IPS-18a (cell line): ENCODE measurements around the gene EFNA2.
"Not testable (repeated sequence)": the region's sequence is repeated elsewhere in the genome, so short reads cannot be mapped to it uniquely, and the experiment has no call there.

Experiments used
- H3K27ac ChIP-seq: one replicate; pipeline ENCODE4 v1.5.1; 2013; ENCODE audit warnings: low read length
- H3K27me3 ChIP-seq: one replicate; pipeline ENCODE4 v1.6.1; 2013; ENCODE audit warnings: mild to moderate bottlenecking, low read length; ENCODE audit not compliant: control insufficient read depth, insufficient read depth
- H3K36me3 ChIP-seq: one replicate; pipeline ENCODE4 v1.6.1; 2013; ENCODE audit warnings: low read depth, low read length; ENCODE audit not compliant: control insufficient read depth
- H3K4me1 ChIP-seq: one replicate; pipeline ENCODE4 v1.6.1; 2013; ENCODE audit warnings: low read depth, low read length; ENCODE audit not compliant: control insufficient read depth
- H3K4me3 ChIP-seq: one replicate; pipeline ENCODE4 v1.5.1; 2013; ENCODE audit warnings: low read length
- H3K9ac ChIP-seq: one replicate; pipeline ENCODE4 v1.6.1; 2013; ENCODE audit warnings: mild to moderate bottlenecking, low read length, moderate library complexity
- H3K9me3 ChIP-seq: one replicate; pipeline ENCODE4 v1.6.1; 2013; ENCODE audit warnings: low read depth, low read length; ENCODE audit not compliant: control insufficient read depth

EFNA2 gene

DNA sequence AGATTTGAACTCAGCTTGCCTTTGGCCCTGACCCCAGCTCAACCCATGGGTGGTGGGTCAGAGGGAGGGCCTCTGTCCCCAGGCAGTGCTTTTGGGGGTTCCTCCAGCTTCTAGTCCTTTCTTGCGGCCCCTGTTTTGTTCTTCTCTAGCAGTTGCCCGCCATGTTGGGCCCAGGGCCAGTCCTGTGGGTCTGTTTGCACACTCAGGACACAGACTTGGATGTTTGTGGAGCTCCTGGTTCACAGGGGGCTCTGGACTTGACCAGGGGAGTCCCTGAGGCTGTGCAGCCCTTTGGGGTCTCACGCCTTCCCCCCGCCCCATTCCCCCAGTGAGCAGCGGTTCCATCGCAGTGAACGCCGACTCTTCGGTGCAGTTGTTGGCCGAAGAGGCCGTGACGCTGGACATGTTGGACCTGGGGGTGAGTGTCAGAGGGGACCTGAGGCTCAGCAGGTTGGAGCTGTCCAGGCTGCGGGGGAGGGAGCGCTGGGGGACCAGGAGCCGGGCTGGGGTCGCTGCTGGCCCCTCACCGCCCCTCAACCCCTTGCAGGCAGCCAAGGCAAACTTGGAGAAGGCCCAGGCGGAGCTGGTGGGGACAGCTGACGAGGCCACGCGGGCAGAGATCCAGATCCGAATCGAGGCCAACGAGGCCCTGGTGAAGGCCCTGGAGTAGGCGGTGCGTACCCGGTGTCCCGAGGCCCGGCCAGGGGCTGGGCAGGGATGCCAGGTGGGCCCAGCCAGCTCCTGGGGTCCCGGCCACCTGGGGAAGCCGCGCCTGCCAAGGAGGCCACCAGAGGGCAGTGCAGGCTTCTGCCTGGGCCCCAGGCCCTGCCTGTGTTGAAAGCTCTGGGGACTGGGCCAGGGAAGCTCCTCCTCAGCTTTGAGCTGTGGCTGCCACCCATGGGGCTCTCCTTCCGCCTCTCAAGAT is 41.6 kb upstream of the EFNA2 start:
- Histone ChIP-seq H3K27ac (no peak overlapping the region), H3K36me3 (no peaks in the 10 kb centered on the region), H3K9me3 (no peaks in the 10 kb centered on the region), H3K27me3 (peaks cover 5% of the 10 kb centered on the region), H3K4me3 (no peak overlapping the region), H3K4me1 (peaks cover 6% of the 10 kb centered on the region), H3K9ac (no peak overlapping the region)

DNA sequence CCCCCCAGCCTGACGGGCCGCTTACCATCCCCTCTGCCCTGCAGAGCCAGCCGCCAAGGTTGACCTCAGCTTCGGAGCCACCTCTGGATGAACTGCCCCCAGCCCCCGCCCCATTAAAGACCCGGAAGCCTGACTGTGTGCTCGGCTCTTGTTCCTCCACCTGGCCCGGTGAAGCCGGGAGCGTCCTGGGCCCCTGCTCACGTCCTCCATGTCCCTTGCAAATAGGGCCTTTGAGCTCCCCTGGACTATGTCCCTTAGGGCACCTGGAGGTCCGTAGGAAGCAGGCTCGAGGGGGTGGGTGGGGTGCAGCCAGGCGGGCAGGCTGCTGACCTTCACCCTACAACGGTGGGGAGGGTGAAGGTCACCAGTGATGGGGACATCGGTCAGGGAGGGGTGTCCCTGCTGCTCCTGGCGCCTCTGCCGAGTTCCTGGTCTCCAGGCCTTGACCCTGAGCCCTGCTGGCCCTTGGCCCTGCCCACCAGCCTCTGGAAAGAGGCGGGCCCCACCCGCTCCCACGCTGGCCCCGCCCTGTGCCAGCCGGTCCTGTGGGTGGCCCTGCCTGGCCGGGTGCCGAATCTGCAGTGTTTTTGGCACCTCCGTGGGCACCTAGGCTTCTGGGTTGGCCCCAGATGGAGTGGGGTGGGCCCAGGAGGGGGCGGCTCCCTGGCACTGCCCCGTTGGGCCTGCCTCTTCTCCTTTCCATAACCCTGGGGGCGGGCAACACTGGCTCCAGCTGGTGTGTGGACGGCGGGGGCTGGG is 40.8 kb upstream of the EFNA2 start:
- H3K4me1 ChIP-seq, result peaks cover 6% of the 10 kb centered on the region
- peaks cover 5% of the 10 kb centered on the region for H3K27me3 ChIP-seq
- H3K9me3 ChIP-seq, result no peaks in the 10 kb centered on the region
- H3K4me3 ChIP-seq, result no peak overlapping the region
- H3K9ac ChIP-seq, result no peak overlapping the region
- H3K27ac ChIP-seq, result no peak overlapping the region
- H3K36me3 ChIP-seq, result no peaks in the 10 kb centered on the region

DNA sequence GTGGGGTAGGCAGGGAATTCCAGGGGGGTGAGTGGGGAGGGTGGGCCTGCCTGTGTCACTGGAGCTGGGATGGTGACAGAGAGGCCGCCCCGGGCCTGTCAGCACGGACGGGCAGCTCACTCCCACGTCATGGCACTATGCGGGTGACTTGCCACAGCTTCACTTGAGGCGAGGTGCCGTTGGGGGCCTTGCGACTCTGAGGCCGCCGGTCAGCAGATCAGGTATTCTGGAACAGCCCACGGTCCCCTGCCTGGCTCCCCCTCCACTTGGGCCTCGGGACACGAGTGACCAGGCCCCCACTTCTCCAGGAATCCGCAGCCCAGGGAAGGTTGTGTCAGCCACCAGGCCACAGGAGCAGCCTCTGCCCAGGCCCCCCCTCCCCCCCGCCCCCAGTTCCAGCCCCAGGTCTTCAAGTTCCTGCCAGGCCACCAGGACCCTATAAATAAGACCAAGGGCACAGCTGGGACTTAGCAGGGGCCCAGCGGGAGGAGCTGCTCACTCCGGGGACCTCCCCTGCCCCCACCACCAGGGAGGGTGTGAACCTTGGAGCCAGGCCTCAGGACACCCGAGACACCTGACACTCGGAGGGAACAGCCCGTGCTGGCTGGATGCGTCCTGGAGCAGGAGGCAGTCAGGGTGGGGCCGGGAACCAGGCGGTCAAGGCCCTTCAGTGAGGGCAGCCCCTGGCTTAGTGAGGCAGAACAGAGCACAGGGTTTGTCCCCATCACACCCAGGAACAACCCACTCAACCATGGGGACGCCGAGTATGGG is 40.0 kb upstream of the EFNA2 start:
- Histone ChIP-seq H3K9ac (no peak overlapping the region), H3K27ac (no peak overlapping the region), H3K27me3 (peaks cover 5% of the 10 kb centered on the region)

DNA sequence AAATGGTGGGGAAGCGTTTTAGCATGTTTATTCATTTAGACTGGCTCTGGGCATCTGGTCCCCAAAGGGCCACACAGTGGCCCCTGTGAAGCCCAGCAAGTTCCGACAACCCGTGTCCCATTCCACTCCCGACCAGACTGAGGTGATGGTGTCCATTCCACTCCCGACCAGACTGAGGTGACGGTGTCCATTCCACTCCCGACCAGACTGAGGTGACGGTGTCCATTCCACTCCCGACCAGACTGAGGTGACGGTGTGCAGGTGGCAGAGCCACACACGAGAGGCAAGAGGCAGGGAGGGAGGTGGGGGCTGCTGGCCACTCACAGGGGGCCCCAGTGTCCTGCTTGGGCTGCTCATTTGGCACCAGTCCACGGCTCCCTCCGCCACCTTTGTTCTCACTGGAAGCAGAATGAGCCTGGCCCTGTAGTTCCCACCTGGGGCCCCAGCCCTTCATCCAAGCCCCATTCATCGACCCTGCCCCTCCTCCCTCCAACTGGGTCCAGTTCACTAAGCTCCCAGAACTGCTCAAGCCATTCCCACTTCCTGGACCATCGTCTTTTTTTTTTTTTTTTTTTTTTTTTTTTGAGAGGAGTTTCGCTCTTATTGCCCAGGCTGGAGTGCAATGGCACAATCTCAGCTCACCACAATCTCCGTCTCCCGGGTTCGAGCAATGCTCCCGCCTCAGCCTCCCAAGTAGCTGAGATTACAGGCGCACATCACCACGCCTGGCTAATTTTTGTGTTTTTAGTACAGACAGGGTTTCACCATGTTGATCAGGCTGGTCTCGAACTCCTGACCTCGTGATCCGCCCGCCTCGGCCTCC is 39.2 kb upstream of the EFNA2 start:
- not testable (repeated sequence) for H3K27ac ChIP-seq, H3K4me3 ChIP-seq, H3K36me3 ChIP-seq, H3K27me3 ChIP-seq, H3K9me3 ChIP-seq, H3K9ac ChIP-seq, H3K4me1 ChIP-seq

More for the DNA sequence above, 40.0 kb upstream of the EFNA2 start:
- H3K36me3 ChIP-seq, result no peaks in the 10 kb centered on the region
- no peaks in the 10 kb centered on the region for H3K9me3 ChIP-seq
- peaks cover 6% of the 10 kb centered on the region for H3K4me1 ChIP-seq
- no peak overlapping the region for H3K4me3 ChIP-seq

DNA sequence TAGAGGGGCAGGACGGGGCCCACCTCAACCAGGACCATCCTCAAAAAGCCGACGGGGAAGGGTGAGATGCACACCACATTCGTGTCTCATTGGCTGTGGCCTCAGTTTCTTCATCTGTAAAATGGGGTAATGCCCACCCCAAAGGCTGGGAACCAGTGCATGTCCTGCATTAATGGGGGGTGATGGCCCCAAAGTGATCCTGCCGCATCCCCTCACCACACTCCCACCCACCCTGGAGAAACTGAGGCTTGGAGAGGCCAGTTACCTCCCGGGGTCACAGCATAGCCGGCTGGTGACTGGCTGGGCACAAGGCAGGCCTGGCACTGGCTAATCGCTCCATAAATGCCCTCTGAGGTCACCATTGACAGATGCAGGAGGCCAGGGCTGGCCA is 37.9 kb upstream of the EFNA2 start:
- H3K9me3 ChIP-seq, result no peaks in the 10 kb centered on the region
- H3K36me3 ChIP-seq, result peaks cover 7% of the 10 kb centered on the region
- peak overlapping the region; percentile 62 for H3K4me3 ChIP-seq
- H3K27me3 ChIP-seq, result no peaks in the 10 kb centered on the region
- peak overlapping the region; percentile 83 for H3K9ac ChIP-seq
- H3K4me1 ChIP-seq, result peaks cover 3% of the 10 kb centered on the region
- H3K27ac ChIP-seq, result no peak overlapping the region

DNA sequence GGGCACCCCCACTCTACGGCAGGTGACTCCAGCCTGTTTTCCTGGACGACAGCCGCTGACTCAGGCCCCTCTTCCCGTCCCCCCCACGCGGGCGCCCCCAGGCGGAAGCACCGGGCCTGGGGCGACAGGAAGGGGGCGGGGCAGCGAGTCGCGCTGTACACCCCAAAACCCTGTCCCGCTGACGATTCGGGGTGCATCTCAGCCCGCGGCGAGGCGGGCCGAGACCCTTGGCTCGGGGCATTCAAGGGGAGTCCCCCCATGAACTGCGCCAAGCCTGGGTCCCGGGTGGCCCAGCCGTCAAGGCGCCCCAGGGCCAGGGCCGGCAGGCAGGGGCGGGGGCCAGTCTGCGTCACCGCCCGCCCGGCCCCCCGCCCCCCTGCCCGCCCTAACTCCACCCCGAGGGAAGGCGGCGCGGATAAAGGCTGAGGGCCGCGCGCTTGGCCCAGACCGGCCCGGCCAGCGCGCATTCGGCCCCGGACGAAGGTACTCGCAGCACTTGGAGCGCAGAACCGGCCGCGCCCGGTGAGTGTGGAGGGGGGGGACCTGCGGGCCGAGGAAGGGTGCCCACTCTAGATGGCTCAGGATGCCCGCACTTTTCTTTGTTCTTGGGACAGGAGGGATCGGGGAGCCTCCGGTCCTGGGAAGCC is 37.4 kb upstream of the EFNA2 start, which contains the start of gene MIDN:
TSS of gene MIDN (plus strand) at position 445 of the 647 bp plus-strand sequence. CDS start 1,714 bp downstream, outside the sequence.
- peak within 1 kb of the TSS; percentile 62 for H3K4me3 ChIP-seq
- H3K4me1 ChIP-seq, result peaks cover 3% of the 10 kb centered on the region
- H3K36me3 ChIP-seq, result peaks cover 7% of the 10 kb centered on the region
- no peaks in the 10 kb centered on the region for H3K9me3 ChIP-seq
- H3K27me3 ChIP-seq, result no peaks in the 10 kb centered on the region
- H3K27ac ChIP-seq, result peak within 1 kb of the TSS; percentile 47
- peak within 1 kb of the TSS; percentile 83 for H3K9ac ChIP-seq

DNA sequence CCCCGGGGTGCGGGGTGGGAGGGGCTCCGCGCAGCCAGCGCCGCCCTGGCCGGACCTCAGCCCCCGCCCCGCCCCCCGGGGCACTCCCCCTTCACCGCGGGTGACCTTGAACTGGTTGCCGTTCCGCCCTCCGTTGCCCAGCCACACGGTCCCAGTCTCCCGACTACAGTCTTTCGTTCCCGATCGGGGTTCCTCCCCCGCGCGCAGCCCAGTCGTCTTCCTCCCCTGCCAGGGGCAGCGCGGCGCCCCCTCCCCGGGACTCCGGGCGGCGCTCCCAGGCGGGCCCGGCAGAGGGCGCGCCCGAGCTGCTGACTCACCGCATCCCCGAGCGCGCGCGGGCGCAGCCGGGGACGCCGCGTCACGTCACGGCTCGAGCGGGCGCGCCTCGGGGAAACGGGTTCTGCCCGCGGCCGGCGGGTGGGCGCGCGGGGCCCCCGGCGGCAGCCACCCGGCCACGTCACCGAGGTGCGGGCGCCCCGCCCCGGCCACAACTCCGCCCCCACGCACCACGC is 36.8 kb upstream of the EFNA2 start:
- H3K4me1 ChIP-seq, result peaks cover 3% of the 10 kb centered on the region
- no peaks in the 10 kb centered on the region for H3K27me3 ChIP-seq
- H3K27ac ChIP-seq, result peak overlapping the region; percentile 47
- peaks cover 7% of the 10 kb centered on the region for H3K36me3 ChIP-seq
- H3K4me3 ChIP-seq, result peak overlapping the region; percentile 62
- no peaks in the 10 kb centered on the region for H3K9me3 ChIP-seq
- peak overlapping the region; percentile 83 for H3K9ac ChIP-seq

DNA sequence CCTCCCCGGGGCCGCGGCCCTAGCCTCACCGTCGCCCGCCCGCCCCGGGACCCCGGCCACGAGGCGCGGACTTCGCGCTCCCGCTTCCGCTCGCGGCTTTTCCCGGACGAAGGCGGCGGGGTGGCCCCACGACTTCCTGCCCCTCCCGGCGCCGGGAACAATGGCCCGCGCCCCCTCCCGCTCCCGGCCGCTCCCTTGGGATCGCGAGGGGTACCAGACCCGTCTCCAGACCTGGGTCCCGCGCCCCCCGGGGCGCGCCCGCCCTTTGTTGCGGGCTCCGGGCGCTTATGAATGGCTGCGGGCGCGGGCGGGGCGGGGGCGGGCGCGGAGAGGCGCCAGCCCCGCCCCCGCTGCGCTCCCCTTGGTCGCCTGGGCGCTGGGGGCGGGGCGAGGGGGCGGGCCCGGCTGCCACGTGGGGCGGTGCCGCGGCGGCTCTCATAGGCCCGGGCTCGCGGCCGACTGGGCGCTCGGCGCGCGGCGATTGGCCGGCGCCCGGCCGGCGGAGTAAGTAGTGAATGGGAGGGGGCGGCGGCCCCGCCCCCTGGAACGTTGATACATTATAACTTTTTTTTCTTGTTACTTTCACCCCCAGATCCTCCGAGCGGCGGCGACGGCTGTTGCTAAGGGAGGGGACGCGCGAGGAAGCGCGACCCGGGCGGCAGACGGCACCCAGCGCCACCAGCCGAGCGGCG is 36.2 kb upstream of the EFNA2 start:
- Histone ChIP-seq H3K27me3 (no peaks in the 10 kb centered on the region), H3K4me3 (peak overlapping the region; percentile 82), H3K27ac (no peak overlapping the region), H3K4me1 (peaks cover 3% of the 10 kb centered on the region), H3K9ac (peak overlapping the region; percentile 97), H3K36me3 (peaks cover 12% of the 10 kb centered on the region), H3K9me3 (no peaks in the 10 kb centered on the region)

DNA sequence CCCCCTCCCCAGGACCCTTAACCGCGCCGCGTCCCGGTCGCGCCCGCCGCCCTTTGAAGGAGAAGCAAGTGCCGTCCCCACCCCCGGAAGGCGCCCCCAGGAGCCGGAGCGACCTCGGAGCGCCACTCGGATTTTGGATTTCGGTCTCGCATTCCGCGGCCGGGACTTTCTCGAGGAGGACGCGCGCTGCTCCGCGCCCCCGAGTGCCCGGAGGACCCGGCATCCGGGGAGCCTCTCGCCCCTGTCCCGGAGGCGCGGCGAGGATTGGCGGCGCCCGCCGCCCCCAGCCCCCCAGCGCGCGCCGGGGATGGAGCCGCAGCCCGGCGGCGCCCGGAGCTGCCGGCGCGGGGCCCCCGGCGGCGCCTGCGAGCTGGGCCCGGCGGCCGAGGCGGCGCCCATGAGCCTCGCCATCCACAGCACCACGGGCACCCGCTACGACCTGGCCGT is 35.7 kb upstream of the EFNA2 start:
- H3K4me1 ChIP-seq, result no peaks in the 10 kb centered on the region
- peak overlapping the region; percentile 82 for H3K4me3 ChIP-seq
- peaks cover 18% of the 10 kb centered on the region for H3K36me3 ChIP-seq
- no peak overlapping the region for H3K27ac ChIP-seq
- no peaks in the 10 kb centered on the region for H3K27me3 ChIP-seq
- peak overlapping the region; percentile 97 for H3K9ac ChIP-seq
- no peaks in the 10 kb centered on the region for H3K9me3 ChIP-seq
